Measurements from ENCODE around the gene TTF2.
"Not testable (repeated sequence)": the region's sequence is repeated elsewhere in the genome, so short reads cannot be mapped to it uniquely, and the experiment has no call there.

TTF2 gene

DNA sequence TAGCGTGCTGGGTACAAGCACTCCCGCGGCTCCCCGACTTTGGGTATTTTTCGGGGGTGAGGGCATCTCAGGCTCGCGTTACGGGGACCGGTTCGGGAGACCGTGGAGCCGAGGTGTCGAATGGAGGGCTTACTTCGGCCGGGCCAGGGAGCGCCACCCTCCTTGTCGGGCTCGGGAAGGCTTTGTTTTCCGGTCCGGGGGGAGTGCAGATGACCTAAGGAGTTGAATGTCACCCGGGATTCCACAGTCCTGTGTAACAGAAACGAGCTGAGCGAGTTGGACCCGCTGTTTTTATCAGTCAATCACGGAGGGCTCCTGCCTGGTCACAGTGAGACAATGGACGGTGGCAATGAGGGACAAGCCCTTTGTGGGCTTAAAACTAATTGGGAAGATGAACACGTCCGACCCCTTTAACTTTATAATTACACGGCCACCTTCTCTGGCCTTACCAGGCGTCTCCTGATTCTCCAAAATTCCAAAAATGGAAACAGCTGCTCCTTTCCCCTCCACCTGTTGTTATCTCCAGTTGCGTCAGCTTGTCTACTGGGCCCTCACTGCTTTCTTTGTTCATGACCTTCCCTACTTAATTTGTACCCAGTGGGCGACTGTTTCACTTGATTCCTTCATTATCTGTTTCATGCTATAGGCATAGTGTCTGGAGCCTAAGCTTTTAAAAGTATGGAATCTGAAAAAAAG, 62.4 kb downstream of the TTF2 start:
- DNase-seq = no peak

- DNase-seq = no peak
Observed at GRCh38 chr1:117123274-117123673, 63.1 kb downstream of the TTF2 start.

- DNase-seq = no peak
Observed at GRCh38 chr1:117124661-117125060, 64.5 kb downstream of the TTF2 start.

- no peak for DNase-seq
Observed at GRCh38 chr1:117127795-117128194, 67.7 kb downstream of the TTF2 start.

GRCh38 chr1:117128323-117129079, 68.4 kb downstream of the TTF2 start:
- DNase-seq = no peak

GRCh38 chr1:117130526-117130925, 70.4 kb downstream of the TTF2 start:
- DNase-seq = no peak

DNA sequence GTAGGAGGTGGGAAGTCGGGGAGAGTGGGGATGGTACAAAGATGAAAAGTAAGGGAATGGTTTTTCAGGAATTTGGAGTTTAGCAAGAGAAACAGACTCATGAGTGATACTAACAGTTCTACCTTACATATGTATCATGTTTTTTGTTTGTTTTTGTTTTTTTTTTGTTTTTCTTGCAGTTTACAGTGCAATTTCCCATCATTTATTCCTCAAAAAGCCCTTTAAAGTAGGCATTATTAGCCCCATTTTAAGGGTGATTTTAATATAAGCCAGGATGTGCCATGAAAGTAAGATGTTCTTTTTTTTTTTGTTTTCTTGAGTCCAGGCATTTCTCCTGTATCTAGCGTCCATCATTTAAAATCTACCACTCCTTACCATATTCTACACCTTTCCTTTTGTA, 75.2 kb downstream of the TTF2 start:
- DNase-seq = no peak

DNA sequence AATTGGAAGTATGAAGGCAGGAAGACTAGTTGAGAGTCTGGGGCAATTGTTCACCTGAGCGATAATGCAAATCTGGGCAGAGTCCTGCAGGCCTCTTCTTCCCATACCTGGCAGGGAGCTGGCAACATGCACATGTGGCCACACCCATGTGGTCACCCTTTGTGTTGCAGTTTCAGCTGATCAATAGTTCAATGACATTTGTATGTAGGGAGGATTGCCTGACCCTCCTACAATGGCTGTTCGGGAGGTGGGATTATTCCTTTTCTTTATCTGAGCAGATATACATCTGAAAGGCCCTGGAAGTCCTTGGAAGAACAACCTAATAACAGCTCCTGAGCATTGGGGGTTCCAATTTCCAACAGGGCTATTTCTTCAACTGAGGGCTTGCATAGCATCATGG, 76.6 kb downstream of the TTF2 start:
- no peak for DNase-seq

GRCh38 chr1:117137281-117137855, 77.2 kb downstream of the TTF2 start:
- no peak for DNase-seq

DNA sequence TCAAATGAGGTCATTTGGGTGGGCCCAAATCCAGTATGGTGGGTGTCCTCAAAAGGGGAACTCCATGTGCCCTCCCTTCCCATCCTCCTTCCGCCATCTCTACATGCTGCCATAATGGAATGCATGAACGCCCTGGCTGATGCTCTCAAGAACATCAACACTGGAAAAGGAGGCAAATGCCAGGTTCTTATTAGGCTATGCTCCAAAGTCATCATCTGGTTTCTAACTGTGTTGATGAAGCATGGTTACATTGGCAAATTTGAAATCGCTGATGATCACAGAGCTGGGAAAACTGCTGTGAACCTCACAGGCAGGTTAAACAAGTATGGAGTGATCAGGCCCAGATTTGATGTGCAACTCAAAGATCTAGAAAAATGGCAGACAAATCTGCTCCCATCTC, 78.0 kb downstream of the TTF2 start:
- DNase-seq = no peak

DNA sequence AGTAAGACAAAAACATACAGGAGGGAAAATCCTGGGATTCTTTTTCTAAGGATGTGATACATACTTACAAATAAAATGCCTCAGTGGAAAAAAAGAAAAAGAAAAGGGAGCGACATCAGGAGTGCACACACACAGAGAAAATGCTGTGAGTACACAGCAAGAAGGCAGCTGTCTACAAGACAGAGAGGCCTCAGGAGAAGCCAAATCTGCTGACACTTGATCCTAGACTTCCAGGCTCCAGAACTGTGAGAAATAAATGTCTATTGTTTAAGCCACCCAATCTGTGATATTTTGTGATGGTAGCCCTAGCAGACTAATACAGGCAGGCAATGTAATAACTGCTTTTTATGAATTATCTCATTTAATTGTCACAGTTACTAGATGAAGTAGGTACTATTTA, 78.4 kb downstream of the TTF2 start:
- no peak for DNase-seq

GRCh38 chr1:117142200-117142599, 82.1 kb downstream of the TTF2 start:
- DNase-seq = no peak

DNA sequence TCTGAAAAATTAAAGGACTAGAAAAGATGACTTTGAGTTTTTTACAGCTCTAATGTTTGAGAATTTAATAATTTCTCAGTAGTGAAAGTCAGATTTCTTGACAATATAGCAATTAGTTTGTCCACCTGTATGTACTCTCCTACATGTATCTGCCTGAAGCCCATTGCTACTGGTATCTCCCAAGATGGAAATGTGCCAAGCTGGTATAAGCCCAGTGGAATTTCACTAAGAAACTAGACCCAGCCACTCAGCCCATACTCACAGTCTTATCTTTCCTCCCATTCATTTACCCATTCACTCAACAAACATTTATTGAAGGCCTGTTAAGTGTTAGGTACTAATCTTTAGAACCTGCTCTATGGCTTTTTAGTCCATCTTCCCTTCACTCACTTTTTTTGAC, 83.0 kb downstream of the TTF2 start:
- DNase-seq = no peak

DNA sequence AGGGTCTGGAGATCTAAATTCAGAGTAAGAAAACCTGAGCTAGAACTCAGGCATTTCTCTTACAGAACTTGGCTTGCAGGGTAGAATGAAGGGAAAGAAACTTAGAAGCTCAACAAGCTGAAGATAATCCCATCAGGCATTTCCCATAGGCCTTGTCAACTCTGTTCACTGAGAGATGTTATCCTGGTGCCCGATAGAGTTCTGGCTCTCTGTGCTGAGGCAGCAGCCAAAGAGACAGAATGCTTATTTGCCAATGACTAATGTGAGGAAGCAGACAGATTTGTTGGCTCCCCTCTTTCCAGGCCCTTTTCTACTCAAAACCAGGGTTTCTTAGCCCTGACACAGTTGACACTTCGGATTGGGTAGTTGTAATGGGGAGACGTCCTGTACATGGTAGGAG, 83.7 kb downstream of the TTF2 start:
- DNase-seq = no peak

DNA sequence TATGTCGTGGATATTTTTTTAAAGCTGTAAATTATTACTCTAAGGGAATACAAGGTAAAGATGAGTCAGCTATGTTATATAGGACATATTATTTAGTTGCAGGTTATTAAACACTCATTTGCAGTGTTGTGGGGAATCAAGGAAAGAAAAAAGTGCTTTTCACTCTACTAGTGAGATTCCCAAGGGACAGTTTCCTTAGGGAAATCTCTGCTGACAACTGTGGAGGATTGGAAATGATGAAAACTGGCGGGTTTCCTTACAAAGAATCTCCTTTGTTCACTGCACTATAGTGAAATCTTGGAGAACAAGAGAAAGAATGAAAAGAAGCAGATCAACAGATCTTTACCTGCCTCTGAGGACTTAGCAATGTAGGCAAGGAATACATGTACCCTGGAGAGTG, 85.9 kb downstream of the TTF2 start:
- no peak for DNase-seq

DNA sequence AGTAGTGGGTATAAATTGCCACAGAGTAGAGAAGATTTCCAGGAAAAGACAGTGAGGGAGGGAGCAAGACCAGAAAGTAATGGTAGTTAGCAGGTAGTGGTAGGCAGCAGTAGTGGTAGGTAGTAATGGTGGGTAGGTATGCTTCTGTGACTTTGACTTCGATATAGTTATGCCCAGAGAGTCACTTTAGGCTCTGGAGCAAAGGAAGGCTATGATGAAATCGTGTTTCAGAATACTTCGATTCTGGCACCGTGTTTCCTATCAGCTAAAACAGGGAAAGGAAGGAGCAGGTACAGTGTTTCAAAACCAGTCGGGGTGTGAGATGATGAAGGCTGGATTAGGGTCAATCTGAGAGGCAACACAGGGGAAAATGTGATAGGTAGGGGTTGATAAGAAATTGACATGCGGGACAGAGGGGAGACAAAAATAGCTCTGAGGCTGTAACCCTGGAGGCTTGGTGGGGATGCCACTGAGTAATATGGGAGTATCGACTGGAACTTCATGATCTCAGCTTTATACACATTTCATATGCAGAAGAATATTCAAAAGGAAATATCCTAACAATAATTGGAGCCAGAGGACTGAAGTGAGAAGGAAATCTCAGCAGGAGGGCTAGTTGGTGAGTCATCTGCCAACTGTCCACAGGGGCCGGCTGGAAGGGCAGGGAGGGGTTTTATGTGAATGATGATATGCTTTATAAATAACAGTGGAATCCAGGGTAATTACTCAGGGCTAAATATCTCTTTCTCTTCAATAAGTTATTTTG, 86.6 kb downstream of the TTF2 start:
- DNase-seq = no peak

DNA sequence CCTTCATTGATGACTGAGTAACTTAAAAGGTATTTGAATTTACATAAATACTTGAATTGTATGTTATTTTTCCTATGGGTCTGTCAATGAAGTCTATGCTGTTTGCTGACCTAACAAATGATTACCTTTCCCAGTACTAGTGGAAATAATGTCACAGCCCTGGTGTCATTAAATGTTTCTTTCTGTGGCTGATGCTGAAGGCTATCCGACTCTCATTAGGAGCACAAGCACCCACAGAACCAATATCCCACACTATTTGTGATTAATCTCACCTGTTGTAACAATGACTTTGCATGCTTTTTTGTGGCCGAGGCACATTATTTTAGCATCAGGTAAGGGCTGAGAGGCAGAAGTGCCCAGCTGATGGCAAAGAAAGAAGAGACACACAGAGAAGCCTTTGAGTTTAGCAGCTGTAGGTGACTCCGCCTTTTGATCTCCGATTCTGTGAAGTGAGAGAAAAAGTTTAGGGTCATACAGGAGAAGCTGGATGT, 87.3 kb downstream of the TTF2 start:
- no peak for DNase-seq

- DNase-seq = no peak
Observed at GRCh38 chr1:117147856-117148588, 87.9 kb downstream of the TTF2 start.

DNA sequence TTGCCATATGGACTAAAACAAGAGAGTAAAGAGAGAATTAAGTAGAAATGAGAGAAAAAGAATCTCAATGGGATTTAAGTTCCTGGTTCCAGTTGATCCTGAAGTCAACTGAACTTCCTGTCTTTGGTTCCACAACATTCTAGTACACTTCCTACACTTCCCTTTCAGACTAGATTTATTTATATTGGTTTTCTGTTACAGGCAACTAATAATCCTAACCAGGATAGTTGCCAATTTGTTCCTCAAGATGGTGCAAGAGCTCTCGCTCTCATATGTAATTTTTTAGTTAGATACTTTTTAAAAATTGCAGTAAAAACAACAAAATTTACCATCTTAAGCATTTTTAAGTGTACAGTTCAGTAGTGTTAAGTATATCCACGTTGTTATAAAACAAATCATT, 90.2 kb downstream of the TTF2 start:
- no peak for DNase-seq

DNA sequence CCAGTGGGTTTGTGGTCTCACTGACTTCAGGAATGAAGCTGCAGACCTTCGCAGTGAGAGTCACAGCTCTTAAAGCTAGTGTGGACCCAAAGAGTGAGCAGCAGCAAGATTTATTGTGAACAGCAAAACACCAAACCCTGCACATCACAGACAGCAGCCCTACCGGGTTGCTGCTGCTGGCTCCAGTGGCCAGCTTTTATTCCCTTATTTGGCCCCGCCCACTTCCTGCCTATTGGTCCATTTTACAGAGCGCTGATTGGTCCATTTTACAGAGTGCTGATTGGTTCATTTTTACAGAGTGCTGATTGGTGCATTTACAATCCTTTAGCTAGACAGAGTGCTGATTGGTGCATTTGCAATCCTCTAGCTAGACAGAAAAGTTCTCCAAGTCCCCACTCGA, 91.2 kb downstream of the TTF2 start:
- not testable (repeated sequence) for DNase-seq

Data from activated effector memory CD4-positive, alpha-beta T cell treated with Interleukin-2 at 50 U/mL for 16 hours (primary cell).